Suprapubic skin (tissue), 3 donors: ENCODE data around the gene SPC24.
"Not testable (repeated sequence)": the region's sequence is repeated elsewhere in the genome, so short reads cannot be mapped to it uniquely, and the experiment has no call there.

Experiments used
- POLR2A ChIP-seq, 2 donors: fragments of 450-650 bp; IDR thresholded peaks; one replicate each; pipeline ENCODE4 v1.6.1; 2017; ENCODE audit warnings: antibody characterized with exemption in 2 of 2, mild to moderate bottlenecking in 2 of 2, moderate library complexity in 2 of 2
- TF ChIP-seq, protein P1 (sequence below), 2 donors: fragments of 200-600 bp in 1 of 2; fragments of 450-650 bp in 1 of 2; sonication (generic) in 1 of 2; IDR thresholded peaks; one replicate each; pipeline ENCODE4 v1.5.1; 2016 to 2019; ENCODE audit warnings: antibody characterized with exemption in 2 of 2, mild to moderate bottlenecking in 1 of 2, moderate library complexity in 1 of 2

GRCh38 chr19:11140023-11140538 is 15.5 kb downstream of the SPC24 start:
- TF ChIP-seq, protein P1, sequence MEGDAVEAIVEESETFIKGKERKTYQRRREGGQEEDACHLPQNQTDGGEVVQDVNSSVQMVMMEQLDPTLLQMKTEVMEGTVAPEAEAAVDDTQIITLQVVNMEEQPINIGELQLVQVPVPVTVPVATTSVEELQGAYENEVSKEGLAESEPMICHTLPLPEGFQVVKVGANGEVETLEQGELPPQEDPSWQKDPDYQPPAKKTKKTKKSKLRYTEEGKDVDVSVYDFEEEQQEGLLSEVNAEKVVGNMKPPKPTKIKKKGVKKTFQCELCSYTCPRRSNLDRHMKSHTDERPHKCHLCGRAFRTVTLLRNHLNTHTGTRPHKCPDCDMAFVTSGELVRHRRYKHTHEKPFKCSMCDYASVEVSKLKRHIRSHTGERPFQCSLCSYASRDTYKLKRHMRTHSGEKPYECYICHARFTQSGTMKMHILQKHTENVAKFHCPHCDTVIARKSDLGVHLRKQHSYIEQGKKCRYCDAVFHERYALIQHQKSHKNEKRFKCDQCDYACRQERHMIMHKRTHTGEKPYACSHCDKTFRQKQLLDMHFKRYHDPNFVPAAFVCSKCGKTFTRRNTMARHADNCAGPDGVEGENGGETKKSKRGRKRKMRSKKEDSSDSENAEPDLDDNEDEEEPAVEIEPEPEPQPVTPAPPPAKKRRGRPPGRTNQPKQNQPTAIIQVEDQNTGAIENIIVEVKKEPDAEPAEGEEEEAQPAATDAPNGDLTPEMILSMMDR (IDR thresholded peaks at IDR 0.05) = not testable (repeated sequence)
- TF ChIP-seq POLR2A (IDR thresholded peaks at IDR 0.05) = not testable (repeated sequence)
